Ovary (tissue), 3 donors: ENCODE results near the gene HTRA1.

Experiments
- CTCF ChIP-seq, 3 donors: fragments of 450-650 bp in 2 of 3; fragments of 200-600 bp in 1 of 3; IDR thresholded peaks; one replicate each; pipeline versions ENCODE4 v1.5.1 to v1.8.0; 2016 to 2022; ENCODE audit warnings: antibody characterized with exemption in 3 of 3, mild to moderate bottlenecking in 1 of 3
- EP300 ChIP-seq: sonication (generic); formaldehyde crosslinking; IDR thresholded peaks from one replicate; pipeline ENCODE4 v1.6.1; 2017; ENCODE audit warnings: antibody characterized with exemption
- POLR2A ChIP-seq: fragments of 450-650 bp; IDR thresholded peaks from one replicate; pipeline ENCODE4 v1.6.1; 2017; ENCODE audit warnings: antibody characterized with exemption, mild to moderate bottlenecking, moderate library complexity
- donor health status: DM: no; HTN: no; CAD: no.

DNA sequence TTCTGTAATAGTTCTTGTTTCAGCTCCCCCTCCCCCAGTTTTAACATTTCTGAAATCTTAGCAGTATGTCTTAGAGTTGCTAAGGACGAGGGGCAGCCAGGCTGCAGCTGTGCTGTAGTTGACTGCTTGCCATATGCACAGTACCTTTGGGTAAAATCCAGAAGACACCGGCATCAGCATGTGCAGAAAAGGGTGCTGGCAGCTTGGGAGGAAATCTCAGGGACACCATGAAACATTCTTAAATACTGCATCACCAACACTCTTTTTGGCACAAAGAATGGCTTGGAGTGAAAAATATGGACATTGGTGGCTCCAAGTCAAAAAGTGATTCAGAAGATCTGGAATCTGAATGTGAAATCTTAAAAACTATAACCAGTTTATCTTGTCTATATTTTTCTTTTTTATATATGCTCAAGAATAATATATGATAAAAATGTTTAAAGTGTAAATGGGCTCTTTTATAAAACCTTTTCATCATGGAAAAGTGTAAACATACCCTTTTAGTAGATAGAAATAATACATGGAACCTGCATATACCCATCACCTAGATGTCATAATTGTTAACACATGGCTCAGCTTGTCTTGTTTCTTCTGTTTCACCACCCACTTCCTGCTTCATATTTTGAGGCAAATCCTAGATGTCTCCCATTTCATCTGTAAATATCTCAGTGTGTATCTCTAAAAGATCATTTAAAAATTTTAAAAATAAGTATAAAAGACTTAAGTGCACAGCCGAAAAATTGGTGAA is 41.3 kb upstream of the HTRA1 start:
- no peak for TF ChIP-seq POLR2A
- TF ChIP-seq CTCF (IDR thresholded peaks at IDR 0.05): no peak
- TF ChIP-seq EP300: no peak
